ENCODE results near the gene ALAS1.
A peak's percentile ranks its signal among the peaks of the same experiment; 100 is the strongest.

Gene ALAS1

GRCh38 chr3:52202384-52203077 lies 4.6 kb downstream of the ALAS1 start:
- no peak for DNase-seq

DNA sequence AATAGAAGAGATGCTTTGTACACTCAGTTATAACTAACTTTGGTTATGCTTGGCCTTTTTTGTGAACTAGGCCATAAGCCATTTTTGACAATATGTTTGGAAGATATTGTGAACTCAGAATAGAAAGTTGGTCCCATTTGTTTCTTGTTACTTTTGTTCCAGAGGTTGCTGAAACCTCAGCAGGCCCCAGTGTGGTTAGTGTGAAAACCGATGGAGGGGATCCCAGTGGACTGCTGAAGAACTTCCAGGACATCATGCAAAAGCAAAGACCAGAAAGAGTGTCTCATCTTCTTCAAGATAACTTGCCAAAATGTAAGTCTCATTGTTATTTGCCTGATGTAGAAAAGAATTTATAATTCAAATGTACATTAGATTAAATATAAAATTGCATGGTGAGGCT lies 5.7 kb downstream of the ALAS1 start:
- DNase-seq: no peak

DNA sequence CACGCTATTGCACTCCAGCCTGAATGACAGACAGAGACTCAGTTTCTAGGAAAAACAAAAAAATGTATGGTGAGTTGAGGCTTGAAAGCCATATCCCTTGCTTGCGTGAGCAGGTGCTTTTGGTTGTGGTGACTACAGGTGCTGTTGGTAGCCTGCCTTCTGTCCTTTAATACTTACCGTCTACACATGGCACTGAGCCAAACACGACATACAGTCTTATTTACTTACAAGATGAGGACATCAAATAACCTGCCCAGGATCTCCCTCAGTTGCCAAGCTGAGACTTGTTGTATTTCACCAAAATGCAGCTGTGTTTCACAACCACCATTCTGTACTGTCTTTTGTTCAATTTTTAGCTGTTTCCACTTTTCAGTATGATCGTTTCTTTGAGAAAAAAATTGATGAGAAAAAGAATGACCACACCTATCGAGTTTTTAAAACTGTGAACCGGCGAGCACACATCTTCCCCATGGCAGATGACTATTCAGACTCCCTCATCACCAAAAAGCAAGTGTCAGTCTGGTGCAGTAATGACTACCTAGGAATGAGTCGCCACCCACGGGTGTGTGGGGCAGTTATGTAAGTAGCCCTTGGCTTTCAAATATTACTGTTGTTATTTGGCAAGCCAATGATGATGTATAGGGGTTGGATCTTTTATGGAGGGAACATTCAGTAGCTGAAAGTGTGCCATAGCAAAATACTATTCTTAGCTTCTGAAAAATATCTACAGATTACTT lies 6.5 kb downstream of the ALAS1 start:
- DNase-seq: peak; percentile 91

GRCh38 chr3:52205727-52206372 lies 7.9 kb downstream of the ALAS1 start:
- DNase-seq: no peak

DNA sequence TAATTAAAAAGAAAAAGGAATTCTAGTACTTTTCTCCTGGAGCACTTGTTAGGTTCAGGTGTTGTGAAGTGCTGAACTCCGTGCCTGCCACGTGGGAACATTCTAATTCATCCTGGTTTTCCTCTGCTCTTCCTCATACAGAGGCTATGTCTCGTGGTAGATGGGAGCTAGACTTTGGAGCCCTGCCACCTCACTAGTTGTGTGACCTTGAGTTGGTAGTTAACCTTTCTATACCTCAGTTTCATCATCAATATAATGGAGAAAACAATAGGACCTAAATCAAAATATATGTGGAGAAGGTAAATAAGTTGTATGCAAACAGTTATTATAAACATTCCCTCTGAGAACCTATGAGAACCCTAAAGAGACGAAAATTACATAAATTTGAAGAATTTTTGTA lies 10.6 kb downstream of the ALAS1 start:
- no peak for DNase-seq

DNA sequence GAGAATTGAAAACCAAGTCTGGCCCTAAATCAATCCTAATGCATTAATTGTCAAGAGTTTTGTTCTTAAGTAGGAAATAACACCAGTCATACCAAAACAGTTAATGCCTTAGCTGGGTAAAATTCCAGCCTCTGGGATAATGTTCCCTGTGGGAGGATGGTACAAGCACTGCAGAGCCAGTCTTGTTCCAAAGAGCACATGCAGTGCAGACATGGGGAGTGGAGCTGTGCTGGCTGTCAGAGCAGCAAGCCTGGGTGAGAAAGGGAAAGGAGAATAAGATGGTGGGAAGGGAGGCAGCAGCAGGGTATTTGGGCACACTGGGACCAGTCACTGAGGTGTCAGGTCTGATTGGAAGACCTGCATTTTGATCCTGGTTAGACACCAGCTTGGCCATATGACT lies 12.1 kb downstream of the ALAS1 start:
- DNase-seq: no peak

GRCh38 chr3:52210550-52211046 lies 12.6 kb downstream of the ALAS1 start:
- no peak for DNase-seq

DNA sequence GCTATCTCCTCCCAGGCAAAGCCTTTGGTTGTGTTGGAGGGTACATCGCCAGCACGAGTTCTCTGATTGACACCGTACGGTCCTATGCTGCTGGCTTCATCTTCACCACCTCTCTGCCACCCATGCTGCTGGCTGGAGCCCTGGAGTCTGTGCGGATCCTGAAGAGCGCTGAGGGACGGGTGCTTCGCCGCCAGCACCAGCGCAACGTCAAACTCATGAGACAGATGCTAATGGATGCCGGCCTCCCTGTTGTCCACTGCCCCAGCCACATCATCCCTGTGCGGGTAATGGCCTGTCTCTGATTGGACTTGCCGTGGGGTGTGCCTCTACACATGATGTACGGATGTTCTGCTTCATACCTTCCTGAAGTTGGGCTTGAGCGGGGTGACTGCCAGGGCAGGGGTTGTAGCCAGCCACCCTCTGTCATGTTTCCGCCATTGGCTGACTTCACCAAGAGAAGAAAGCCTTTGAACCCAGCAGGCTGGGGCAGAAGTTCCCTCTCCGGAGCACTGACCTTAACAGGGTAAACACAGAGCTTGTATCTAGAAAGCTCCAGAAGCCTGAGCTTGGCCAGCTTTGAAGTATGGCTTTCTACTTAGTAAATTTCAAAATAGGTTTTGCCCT lies 13.4 kb downstream of the ALAS1 start:
- no peak for DNase-seq

GRCh38 chr3:52213005-52213404 lies 15.0 kb downstream of the ALAS1 start:
- DNase-seq: no peak

DNA sequence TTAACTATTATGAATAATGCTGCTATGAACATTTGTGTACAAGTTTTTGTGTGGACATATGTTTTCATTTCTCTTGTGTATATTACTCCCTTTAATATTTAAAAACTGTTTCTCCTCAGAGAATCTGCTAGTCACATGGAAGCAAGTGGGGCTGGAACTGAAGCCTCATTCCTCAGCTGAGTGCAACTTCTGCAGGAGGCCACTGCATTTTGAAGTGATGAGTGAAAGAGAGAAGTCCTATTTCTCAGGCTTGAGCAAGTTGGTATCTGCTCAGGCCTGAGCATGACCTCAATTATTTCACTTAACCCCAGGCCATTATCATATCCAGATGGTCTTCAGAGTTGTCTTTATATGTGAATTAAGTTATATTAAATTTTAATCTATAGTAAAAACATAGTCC lies 15.9 kb downstream of the ALAS1 start:
- DNase-seq: no peak

GRCh38 chr3:52215351-52215750 lies 17.4 kb downstream of the ALAS1 start:
- DNase-seq: no peak

DNA sequence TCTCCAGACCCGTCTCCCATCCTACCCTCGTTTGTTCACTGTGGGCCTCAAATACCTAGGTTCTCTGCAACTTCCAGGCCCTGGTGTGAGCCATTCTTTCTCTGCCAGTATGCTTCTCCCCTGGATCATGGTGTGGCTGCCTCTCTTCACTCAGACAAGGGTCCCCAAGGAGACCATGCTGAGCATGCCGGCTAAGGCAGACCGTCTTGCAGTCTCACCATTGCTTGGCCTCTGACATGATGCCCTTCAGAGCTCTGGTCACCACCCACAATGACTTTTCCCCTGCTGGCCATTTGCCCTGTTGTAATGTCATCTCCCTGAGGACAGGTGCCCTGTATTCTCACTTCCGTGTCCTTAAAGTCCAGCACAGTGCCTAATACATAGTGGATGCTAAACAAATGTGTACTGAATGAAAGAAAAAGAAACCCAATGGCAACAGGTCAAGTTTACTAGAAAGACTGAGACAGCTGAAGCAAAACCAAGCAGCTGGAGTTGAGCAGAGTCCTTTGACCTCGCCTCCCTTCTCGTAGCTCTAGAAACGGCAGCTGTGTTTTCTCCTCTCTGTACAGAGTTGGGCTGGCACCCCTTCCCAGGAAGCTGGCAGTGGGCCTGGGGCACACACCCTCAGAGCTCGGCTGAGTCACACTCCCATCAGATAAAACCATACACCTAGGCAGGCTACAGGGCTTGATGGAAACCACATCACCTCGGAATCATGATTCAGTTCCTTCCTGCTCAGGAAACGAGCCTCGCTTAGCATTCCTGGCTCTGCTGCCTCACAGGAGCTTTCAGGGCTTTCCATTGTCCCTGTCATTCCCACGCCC lies 18.8 kb downstream of the ALAS1 start:
- no peak for DNase-seq

GRCh38 chr3:52217409-52217805 lies 19.4 kb downstream of the ALAS1 start:
- DNase-seq: no peak

- no peak for DNase-seq
These were observed 20.1 kb downstream of the ALAS1 start for GRCh38 chr3:52218026-52218425.

DNA sequence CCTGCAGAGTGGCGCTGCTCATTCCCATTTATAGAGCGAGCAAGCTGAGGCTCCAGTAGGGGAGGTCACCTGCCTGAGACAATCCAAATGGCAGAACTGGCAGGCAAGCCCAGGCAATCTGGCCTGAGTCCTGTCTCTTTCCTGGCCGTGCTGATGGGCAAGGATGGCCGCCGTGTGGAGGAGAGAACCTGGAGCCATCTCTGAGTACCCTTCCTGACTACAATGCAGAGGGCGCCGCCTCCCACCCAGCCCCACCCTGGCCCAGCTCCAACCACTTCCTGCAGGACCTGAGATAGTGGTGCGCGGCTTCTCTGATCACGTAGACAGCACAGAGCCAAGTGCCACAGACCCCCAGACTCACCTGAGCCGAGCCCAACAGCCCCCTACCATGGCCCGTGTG lies 20.5 kb downstream of the ALAS1 start:
- no peak for DNase-seq

DNA sequence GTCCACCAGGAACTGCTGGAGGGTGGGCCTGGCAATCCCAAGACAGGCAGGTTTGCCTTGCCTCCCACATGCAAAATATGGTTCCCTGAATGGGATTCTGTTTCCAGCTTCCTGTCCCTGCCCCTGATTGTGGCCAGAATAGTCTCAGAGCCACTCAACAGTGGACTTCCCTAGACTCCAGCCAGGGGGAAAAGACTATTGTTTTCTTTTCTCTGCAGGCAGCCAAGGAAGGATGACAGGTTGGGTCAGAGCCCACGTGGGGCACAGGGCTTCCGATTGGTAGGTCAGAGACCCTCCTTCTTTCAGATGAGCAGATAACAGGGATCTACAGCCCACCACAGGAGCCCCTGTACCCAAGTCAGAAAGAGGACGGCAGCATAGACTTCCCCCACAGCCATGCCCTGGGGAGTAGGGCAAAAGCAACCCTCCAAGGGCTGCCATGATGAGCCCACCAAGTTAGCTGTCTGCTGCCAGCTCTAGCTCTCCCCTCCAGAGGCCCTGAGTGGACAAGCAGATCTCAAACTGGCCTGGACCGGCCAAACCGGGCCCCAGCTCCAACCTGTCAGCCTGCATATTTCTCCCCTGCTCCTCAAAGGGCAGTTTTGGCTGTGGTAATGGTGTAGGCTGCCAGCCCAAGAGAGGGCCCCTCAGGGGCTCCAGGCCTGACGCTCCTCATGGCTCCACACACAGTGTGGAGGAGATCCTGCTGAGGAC lies 21.1 kb downstream of the ALAS1 start:
- DNase-seq: peak; percentile 19

DNA sequence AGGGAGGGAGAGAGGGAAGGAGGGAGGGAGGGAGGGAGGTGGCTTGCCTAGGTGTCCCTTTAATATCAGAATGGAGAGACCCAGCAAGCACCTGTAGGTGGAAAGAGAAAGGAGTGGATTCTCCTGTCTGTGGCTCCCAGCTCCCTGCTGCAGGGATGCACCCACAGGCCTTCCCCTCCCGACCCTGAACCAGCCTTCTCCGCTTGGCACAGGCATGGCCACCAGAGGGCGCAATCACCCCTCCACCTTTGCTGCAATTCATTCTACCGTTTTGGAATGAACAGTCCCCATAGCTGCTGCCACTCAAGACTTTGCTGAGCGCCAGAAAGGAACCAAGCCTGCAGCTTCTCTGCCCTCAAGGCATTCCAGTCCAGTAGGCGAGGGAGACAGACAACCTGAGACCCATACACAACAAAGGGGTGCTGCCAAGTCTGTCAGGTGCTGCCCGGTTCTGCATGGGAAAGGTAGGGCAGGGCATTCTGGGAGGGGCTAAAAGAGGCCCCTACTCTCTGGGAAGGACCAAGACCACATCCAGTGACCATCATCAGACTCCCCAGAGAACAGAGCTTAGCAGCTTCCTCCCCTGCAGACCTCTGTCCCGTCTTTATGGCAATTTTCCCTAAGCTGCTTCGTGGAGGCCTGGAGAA lies 22.5 kb downstream of the ALAS1 start:
- peak; percentile 54 for DNase-seq

DNA sequence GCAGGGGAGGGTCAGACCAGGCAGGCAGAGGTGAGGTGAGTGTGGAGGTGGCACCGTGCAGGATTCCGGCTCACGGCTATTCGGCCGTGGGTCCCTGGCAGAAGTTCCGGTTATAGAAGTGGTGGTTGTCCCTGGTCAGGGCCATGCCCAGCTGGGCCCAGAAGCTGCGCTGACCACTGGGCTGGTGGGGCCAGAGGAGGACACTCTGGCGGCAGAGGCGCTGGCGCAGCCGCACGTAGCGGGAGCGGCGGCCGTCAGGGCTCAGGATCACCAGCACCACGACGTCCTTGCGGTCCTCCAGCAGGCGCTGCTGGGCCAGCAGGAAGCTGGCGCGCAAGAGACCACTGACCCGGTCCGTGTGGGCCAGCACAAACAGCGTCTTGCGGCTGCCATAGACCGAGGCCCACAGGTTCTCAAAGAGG lies 23.2 kb downstream of the ALAS1 start:
- DNase-seq: no peak

DNA sequence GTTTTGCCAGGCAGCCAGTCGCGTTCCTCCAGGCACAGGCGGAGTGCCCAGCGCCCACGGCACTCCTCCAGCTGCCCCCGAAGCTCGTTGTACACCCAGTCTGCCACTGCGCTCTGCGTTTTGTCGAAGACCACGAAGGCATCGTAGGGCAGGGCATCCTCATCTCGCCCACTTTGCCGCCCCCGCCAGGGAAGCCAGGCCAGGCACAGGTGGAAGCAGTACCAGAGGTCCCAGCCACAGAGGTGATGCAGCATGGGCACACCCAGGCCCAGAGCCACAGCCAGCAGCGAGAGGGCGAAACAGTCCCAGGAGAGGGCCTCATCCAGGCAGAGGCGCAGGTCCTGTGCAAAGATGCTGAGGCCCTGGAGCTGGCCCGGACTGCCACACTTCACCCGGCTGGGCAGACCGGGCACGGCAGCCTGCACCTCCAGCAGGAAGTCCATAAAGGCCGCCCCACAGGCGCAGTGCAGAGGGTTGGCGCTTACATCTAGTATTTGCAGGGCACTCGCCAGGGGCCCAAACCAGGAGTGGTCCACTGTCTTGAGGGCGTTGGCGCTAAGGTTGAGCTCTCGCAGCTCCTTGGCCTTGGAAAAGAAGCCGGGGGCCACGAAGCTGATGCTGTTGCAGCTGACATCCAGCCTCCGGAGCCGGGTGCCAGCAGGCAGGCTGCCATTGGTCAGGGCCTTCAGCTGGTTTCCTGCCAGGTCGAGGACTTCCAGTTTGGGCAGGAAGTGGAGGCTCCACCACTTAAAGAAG lies 23.8 kb downstream of the ALAS1 start:
- no peak for DNase-seq

Data from NCI-H146 (cell line).